Liver (tissue), 3 donors: ENCODE data around the gene FEM1B.

Source experiments
- NR2F2 ChIP-seq: IDR thresholded peaks from 2 replicates; pipeline ENCODE4 v1.6.1; 2016; ENCODE audit warnings: antibody characterized with exemption
- TF ChIP-seq, protein P1 (sequence below): fragments of 150-350 bp; IDR thresholded peaks from 2 replicates; pipeline ENCODE4 v1.5.1; 2017; ENCODE audit warnings: improper control_type of control experiment, low read depth, low read length; ENCODE audit not compliant: missing input control
- TF ChIP-seq, protein P2 (sequence below): IDR thresholded peaks from 2 replicates; pipeline ENCODE4 v1.6.1; 2016; ENCODE audit warnings: antibody characterized with exemption, mild to moderate bottlenecking
- TF ChIP-seq, protein P3 (sequence below): IDR thresholded peaks from 2 replicates; pipeline ENCODE4 v1.6.1; 2016; ENCODE audit warnings: antibody characterized with exemption
- donor health status: healthy.
- donor health status: healthy.

DNA sequence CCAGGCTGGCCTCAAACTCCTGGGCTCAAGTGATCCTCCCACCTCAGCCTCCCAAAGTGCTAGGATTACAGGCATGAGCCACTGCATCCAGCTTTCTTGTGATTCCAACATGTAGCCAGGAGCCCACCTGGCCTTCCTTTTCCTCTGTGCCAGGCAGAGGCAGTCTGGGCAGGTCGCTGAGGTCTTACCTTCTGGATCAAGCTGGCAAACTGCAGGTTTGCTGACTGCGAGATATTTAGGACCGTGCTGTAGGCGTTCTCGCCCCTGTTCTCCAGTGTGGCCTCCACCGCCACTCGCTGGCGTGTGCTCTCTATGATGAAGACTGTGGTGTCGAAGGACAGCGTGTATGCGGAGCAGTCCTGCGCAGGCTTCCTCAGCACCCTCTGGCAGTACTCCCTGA, 42.5 kb downstream of the FEM1B start:
- TF ChIP-seq, protein P1, sequence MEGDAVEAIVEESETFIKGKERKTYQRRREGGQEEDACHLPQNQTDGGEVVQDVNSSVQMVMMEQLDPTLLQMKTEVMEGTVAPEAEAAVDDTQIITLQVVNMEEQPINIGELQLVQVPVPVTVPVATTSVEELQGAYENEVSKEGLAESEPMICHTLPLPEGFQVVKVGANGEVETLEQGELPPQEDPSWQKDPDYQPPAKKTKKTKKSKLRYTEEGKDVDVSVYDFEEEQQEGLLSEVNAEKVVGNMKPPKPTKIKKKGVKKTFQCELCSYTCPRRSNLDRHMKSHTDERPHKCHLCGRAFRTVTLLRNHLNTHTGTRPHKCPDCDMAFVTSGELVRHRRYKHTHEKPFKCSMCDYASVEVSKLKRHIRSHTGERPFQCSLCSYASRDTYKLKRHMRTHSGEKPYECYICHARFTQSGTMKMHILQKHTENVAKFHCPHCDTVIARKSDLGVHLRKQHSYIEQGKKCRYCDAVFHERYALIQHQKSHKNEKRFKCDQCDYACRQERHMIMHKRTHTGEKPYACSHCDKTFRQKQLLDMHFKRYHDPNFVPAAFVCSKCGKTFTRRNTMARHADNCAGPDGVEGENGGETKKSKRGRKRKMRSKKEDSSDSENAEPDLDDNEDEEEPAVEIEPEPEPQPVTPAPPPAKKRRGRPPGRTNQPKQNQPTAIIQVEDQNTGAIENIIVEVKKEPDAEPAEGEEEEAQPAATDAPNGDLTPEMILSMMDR: no peak
- no peak for TF ChIP-seq NR2F2
- TF ChIP-seq, protein P2, sequence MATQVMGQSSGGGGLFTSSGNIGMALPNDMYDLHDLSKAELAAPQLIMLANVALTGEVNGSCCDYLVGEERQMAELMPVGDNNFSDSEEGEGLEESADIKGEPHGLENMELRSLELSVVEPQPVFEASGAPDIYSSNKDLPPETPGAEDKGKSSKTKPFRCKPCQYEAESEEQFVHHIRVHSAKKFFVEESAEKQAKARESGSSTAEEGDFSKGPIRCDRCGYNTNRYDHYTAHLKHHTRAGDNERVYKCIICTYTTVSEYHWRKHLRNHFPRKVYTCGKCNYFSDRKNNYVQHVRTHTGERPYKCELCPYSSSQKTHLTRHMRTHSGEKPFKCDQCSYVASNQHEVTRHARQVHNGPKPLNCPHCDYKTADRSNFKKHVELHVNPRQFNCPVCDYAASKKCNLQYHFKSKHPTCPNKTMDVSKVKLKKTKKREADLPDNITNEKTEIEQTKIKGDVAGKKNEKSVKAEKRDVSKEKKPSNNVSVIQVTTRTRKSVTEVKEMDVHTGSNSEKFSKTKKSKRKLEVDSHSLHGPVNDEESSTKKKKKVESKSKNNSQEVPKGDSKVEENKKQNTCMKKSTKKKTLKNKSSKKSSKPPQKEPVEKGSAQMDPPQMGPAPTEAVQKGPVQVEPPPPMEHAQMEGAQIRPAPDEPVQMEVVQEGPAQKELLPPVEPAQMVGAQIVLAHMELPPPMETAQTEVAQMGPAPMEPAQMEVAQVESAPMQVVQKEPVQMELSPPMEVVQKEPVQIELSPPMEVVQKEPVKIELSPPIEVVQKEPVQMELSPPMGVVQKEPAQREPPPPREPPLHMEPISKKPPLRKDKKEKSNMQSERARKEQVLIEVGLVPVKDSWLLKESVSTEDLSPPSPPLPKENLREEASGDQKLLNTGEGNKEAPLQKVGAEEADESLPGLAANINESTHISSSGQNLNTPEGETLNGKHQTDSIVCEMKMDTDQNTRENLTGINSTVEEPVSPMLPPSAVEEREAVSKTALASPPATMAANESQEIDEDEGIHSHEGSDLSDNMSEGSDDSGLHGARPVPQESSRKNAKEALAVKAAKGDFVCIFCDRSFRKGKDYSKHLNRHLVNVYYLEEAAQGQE: no peak
- TF ChIP-seq, protein P3, sequence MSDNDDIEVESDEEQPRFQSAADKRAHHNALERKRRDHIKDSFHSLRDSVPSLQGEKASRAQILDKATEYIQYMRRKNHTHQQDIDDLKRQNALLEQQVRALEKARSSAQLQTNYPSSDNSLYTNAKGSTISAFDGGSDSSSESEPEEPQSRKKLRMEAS: no peak
